Measurements from ENCODE around the gene KYNU. TPM values are rescaled to one million over a fixed set of nuclear protein-coding genes. Genes with fewer than 3 reads are reported as not detected.
A peak's percentile ranks its signal among the peaks of the same experiment; 100 is the strongest.

The KYNU gene
- total RNA-seq, 1 experiment from 2014 or later, result 78.7 TPM

- Mint-ChIP-seq H3K36me3 (ENCODE audit: insufficient read depth, unreplicated experiment) (peaks cover 45% of the 10 kb centered on the region), H3K9me3 (ENCODE audit: low read depth, unreplicated experiment) (no peaks in the 10 kb centered on the region), H3K27ac (ENCODE audit: unreplicated experiment) (peak overlapping the region; percentile 97), H3K4me3 (ENCODE audit: low read depth, unreplicated experiment) (peak overlapping the region; percentile 31), H3K27me3 (ENCODE audit: unreplicated experiment) (no peaks in the 10 kb centered on the region), H3K4me1 (ENCODE audit: low read depth, unreplicated experiment) (peaks cover 59% of the 10 kb centered on the region)
- CTCF ChIA-PET, result interaction anchor here (0.5 to 2.0 kb wide), 10 partner anchors 9 to 192 kb away, joined by 3 to 11 read pairs (median 4); no protein-coding TSS in a partner anchor
- no TSS peak for BruUV-seq (replicated peaks)
- peak; percentile 81 for DNase-seq
- TF ChIP-seq, protein P1, sequence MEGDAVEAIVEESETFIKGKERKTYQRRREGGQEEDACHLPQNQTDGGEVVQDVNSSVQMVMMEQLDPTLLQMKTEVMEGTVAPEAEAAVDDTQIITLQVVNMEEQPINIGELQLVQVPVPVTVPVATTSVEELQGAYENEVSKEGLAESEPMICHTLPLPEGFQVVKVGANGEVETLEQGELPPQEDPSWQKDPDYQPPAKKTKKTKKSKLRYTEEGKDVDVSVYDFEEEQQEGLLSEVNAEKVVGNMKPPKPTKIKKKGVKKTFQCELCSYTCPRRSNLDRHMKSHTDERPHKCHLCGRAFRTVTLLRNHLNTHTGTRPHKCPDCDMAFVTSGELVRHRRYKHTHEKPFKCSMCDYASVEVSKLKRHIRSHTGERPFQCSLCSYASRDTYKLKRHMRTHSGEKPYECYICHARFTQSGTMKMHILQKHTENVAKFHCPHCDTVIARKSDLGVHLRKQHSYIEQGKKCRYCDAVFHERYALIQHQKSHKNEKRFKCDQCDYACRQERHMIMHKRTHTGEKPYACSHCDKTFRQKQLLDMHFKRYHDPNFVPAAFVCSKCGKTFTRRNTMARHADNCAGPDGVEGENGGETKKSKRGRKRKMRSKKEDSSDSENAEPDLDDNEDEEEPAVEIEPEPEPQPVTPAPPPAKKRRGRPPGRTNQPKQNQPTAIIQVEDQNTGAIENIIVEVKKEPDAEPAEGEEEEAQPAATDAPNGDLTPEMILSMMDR (IDR thresholded peaks at IDR 0.05; ENCODE audit: unreplicated experiment), result no peak
- intact Hi-C loops (cut with micrococcal nuclease; ENCODE audit: unreplicated experiment), result no loop called here
Measured at GRCh38 chr2:142874293-142874814, 3.1 kb upstream of the KYNU start.

DNA sequence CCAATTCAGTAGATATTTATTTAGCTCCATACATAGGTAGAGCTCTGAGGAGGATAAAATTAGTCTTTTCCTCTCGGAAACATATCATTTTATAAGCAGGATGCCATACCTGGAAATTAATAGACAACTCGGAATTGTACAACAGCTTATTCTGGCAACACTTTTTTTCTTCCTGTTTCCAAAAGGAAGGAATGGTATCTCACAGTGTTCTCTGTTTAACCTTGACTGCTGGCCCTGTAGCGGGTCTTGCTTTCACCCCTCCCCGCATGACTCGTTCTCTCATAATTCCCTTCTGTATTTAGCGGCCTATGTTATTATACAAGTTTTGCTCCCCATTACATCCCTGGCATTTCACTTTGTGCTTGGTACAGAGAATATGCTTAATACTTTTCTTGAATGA, 2.5 kb upstream of the KYNU start:
- TF ChIP-seq, protein P1 (IDR thresholded peaks at IDR 0.05; ENCODE audit: unreplicated experiment), result no peak
- H3K27me3 Mint-ChIP-seq (ENCODE audit: unreplicated experiment), result no peaks in the 10 kb centered on the region
- no peak overlapping the region for H3K4me3 Mint-ChIP-seq (ENCODE audit: low read depth, unreplicated experiment)
- no TSS peak for BruUV-seq (replicated peaks)
- H3K9me3 Mint-ChIP-seq (ENCODE audit: low read depth, unreplicated experiment), result no peaks in the 10 kb centered on the region
- H3K4me1 Mint-ChIP-seq (ENCODE audit: low read depth, unreplicated experiment), result peaks cover 56% of the 10 kb centered on the region
- CTCF ChIA-PET, result interaction anchor here (0.7 to 2.0 kb wide), 8 partner anchors 9 to 193 kb away, joined by 3 to 11 read pairs (median 5); no protein-coding TSS in a partner anchor
- no peak for DNase-seq
- peaks cover 47% of the 10 kb centered on the region for H3K36me3 Mint-ChIP-seq (ENCODE audit: insufficient read depth, unreplicated experiment)
- H3K27ac Mint-ChIP-seq (ENCODE audit: unreplicated experiment), result peak overlapping the region; percentile 97
- intact Hi-C loops (cut with micrococcal nuclease; ENCODE audit: unreplicated experiment), result loop anchor here (1.0 kb wide), 1 partner anchor 79 kb away; no protein-coding TSS in a partner anchor

DNA sequence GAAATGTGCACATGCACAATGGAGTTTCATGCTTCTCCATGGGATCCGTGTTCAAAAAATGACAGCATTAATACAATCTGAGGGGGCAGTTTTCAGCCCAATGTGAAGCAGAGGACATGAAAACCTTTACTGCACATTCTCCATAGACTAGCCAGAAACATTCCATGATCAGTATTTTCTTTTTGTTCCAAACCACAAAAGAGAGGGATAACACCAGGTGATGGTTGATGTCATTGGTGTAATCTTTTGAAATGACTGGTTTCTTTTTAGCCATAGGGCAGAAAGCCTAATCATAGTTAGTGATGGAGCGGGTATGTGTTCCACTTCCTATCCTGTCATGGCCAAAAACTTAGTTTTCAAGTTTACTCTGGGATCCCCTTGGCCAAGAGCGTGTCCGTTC, 1.8 kb upstream of the KYNU start:
- no TSS peak for BruUV-seq (replicated peaks)
- H3K27ac Mint-ChIP-seq (ENCODE audit: unreplicated experiment), result peak overlapping the region; percentile 97
- H3K36me3 Mint-ChIP-seq (ENCODE audit: insufficient read depth, unreplicated experiment), result peaks cover 53% of the 10 kb centered on the region
- CTCF ChIA-PET, result interaction anchor here (1.9 to 2.0 kb wide), 2 partner anchors 15 to 192 kb away, joined by 8 to 9 read pairs; no protein-coding TSS in a partner anchor
- no peak for DNase-seq
- H3K4me1 Mint-ChIP-seq (ENCODE audit: low read depth, unreplicated experiment), result peaks cover 52% of the 10 kb centered on the region
- TF ChIP-seq, protein P1 (IDR thresholded peaks at IDR 0.05; ENCODE audit: unreplicated experiment), result no peak
- H3K27me3 Mint-ChIP-seq (ENCODE audit: unreplicated experiment), result no peaks in the 10 kb centered on the region
- intact Hi-C loops (cut with micrococcal nuclease; ENCODE audit: unreplicated experiment), result loop anchor here (1.0 to 2.0 kb wide), 3 partner anchors 79 to 113 kb away; no protein-coding TSS in a partner anchor
- H3K4me3 Mint-ChIP-seq (ENCODE audit: low read depth, unreplicated experiment), result no peak overlapping the region
- H3K9me3 Mint-ChIP-seq (ENCODE audit: low read depth, unreplicated experiment), result no peaks in the 10 kb centered on the region

DNA sequence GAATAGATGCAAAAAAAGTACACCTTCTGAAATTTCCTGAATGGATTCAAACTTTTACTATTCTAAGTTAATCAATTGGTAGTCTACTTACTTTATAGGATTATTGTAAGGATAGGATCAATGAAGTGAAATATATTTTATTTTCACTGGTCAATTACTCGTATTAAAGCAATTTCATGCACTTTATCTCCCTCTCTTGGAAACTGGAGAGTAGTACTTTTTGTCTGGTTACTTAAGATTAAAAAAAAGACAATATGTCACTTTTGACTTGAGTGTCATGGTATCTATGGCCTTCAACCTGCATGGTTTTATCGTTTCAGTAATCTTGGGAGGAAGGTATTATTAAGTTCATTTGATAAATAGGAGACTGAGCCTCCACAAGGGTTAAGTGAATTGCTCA, 1.0 kb upstream of the KYNU start:
- no peak for DNase-seq
- Mint-ChIP-seq H3K4me1 (ENCODE audit: low read depth, unreplicated experiment) (peaks cover 58% of the 10 kb centered on the region), H3K9me3 (ENCODE audit: low read depth, unreplicated experiment) (no peaks in the 10 kb centered on the region), H3K4me3 (ENCODE audit: low read depth, unreplicated experiment) (peak overlapping the region; percentile 91), H3K27me3 (ENCODE audit: unreplicated experiment) (no peaks in the 10 kb centered on the region), H3K36me3 (ENCODE audit: insufficient read depth, unreplicated experiment) (peaks cover 57% of the 10 kb centered on the region), H3K27ac (ENCODE audit: unreplicated experiment) (peak overlapping the region; percentile 74)
- intact Hi-C loops (cut with micrococcal nuclease; ENCODE audit: unreplicated experiment), result loop anchor here (2.0 kb wide), 2 partner anchors 104 to 112 kb away; no protein-coding TSS in a partner anchor
- TF ChIP-seq, protein P1 (IDR thresholded peaks at IDR 0.05; ENCODE audit: unreplicated experiment), result peak; percentile 15
- BruUV-seq (replicated peaks), result no TSS peak
- CTCF ChIA-PET, result no interaction called here
